Measurements from ENCODE around the gene PACS1. TPM values are rescaled to one million over a fixed set of nuclear protein-coding genes. Genes with fewer than 3 reads are reported as not detected.

The PACS1 gene
- polyA plus RNA-seq, 1 donor, result 30.3 TPM

DNA sequence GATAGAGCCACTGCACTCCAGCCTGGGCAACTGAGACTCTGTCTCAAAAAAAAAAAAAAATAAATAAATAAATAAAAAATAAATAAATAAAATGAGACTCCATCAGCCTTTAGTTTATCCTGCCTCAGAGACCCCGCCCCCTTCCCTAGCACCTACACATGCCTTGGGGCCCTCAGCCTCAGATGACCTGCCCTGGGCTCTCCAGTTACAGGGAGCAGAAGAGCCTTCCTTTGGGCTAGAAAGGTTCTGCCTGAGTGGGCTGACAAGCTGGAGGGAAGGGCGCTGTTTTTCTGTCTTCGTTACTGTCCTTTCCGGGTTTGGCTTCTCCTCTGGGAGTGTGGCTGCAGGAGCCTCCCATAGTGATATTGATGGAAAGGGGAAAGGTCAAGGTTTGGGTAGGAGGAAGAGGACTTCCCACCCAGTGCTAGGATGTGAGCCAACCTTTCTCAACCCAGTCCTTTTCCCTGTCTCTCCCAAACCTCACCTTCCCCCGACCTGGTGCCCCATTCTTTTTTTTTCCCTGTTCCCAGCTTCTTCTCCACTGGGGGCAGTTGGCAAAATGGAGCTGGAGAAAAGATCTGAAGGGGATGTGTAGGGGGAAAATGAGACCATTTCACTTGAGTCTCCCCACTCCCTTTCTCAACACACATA lies 19.4 kb upstream of the PACS1 start:
- H3K4me3 ChIP-seq (ENCODE audit: low read length), result no peak overlapping the region
- H3K9me3 ChIP-seq (ENCODE audit: control insufficient read depth, low read depth, low read length), result no peaks in the 10 kb centered on the region
- H3K27me3 ChIP-seq (ENCODE audit: control insufficient read depth, insufficient read depth, low read length), result peaks cover 18% of the 10 kb centered on the region
- no CpG with 5 or more reads among the region's 5 CpGs for WGBS (ENCODE audit: insufficient coverage, low lambda C conversion rate)
- DNase-seq, result no peak
- peaks cover 18% of the 10 kb centered on the region for H3K36me3 ChIP-seq (ENCODE audit: control insufficient read depth, insufficient read depth, low read length)
- H3K27ac ChIP-seq (ENCODE audit: low read length), result peak overlapping the region; percentile 87
- H3K4me1 ChIP-seq (ENCODE audit: control insufficient read depth, insufficient read depth, low read length), result peaks cover 27% of the 10 kb centered on the region

DNA sequence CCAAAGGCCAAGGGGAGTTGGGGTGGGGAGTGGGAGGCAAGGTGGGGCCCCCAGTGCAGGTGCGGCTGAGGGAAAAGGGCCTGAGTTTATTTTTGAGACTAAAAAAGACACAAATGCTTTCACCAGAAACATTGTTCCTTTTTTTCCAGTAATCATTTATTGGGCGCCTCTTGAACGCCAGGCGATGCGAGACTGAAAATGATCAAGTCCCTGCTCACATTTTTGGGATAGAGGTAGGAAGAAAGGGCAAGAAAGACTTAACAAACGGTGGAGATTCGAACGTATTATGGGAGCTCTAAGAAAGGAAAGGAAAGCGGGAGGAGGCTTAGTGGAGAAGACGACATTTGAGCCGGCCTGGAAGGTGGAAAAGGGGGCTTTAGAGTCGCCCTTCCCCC lies 18.7 kb upstream of the PACS1 start:
- no peaks in the 10 kb centered on the region for H3K9me3 ChIP-seq (ENCODE audit: control insufficient read depth, low read depth, low read length)
- DNase-seq, result no peak
- H3K4me3 ChIP-seq (ENCODE audit: low read length), result peak overlapping the region; percentile 46
- H3K4me1 ChIP-seq (ENCODE audit: control insufficient read depth, insufficient read depth, low read length), result peaks cover 20% of the 10 kb centered on the region
- 40% methylated on average over 1 of the region's 12 CpGs for WGBS (ENCODE audit: insufficient coverage, low lambda C conversion rate)
- H3K27ac ChIP-seq (ENCODE audit: low read length), result peak overlapping the region; percentile 87
- peaks cover 18% of the 10 kb centered on the region for H3K27me3 ChIP-seq (ENCODE audit: control insufficient read depth, insufficient read depth, low read length)
- peaks cover 23% of the 10 kb centered on the region for H3K36me3 ChIP-seq (ENCODE audit: control insufficient read depth, insufficient read depth, low read length)

DNA sequence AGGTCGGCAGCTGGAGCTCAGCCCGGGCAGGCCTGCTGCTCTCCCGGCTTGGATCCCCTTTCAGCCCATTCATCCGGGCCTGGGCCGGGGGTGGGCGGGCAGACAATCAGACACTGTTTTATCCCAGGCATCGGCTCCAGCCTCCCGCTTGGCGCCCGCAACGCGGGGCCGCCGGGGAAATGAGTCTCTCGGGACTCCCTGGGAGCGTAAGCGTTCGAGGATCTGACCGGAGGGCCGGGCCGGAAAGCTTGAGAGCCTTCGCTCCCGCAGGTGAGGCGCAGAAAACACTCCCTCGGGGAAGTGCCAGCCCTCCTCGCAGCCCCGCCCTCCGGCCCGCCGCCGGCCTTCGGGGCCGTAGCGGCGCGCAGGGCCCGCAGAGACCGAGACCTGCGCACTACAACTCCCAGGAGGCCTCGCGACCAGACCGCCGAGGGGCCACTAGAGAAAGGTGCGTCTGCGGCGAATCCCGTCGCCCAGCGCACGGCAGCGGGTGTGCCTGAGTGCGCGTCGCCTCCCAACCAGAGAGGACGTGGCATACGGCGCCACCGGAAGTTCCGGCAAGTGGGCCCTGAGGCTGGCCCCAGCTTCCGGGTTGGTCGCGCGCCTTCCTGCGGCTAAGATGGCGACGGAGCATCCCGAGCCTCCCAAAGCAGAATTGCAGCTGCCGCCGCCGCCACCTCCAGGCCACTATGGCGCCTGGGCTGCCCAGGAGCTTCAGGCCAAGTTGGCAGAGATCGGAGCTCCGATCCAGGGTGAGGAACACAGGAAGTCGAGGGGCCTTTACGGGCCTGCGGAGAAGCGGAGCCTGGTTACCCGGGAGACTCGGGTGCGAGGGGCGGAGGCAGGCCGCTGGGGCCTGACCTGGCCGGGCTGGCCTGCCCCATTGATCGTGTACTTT lies 18.1 kb upstream of the PACS1 start, which contains the start of gene SF3B2:
TSS of gene SF3B2 (plus strand) at position 599 of the 898 bp plus-strand sequence. CDS start at position 620, 21 bp downstream.
- H3K27ac ChIP-seq (ENCODE audit: low read length), result peak within 1 kb of the TSS; percentile 87
- peak; percentile 100 for DNase-seq
- H3K4me3 ChIP-seq (ENCODE audit: low read length), result peak within 1 kb of the TSS; percentile 88
- peaks cover 16% of the 10 kb centered on the region for H3K4me1 ChIP-seq (ENCODE audit: control insufficient read depth, insufficient read depth, low read length)
- no peaks in the 10 kb centered on the region for H3K9me3 ChIP-seq (ENCODE audit: control insufficient read depth, low read depth, low read length)
- WGBS (ENCODE audit: insufficient coverage, low lambda C conversion rate), result no CpG with 5 or more reads among the region's 84 CpGs
- peaks cover 18% of the 10 kb centered on the region for H3K27me3 ChIP-seq (ENCODE audit: control insufficient read depth, insufficient read depth, low read length)
- H3K36me3 ChIP-seq (ENCODE audit: control insufficient read depth, insufficient read depth, low read length), result peaks cover 30% of the 10 kb centered on the region

DNA sequence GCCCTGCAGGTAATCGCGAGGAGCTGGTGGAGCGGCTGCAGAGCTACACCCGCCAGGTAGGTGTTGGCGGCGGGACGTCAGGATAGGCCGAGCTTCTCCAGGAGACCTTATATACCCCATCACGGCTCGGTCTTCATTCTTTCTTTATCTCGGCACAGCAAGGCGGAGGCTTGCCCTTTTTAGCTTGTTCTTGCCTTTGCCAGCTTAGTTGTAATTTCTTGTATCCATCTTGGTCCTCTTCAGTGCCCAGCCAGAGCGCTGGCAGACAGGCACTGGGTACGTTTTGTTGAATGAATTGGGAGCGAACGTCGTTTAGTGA lies 17.4 kb upstream of the PACS1 start:
- Histone ChIP-seq H3K4me1 (ENCODE audit: control insufficient read depth, insufficient read depth, low read length) (peaks cover 16% of the 10 kb centered on the region), H3K27me3 (ENCODE audit: control insufficient read depth, insufficient read depth, low read length) (peaks cover 16% of the 10 kb centered on the region), H3K27ac (ENCODE audit: low read length) (peak overlapping the region; percentile 82), H3K9me3 (ENCODE audit: control insufficient read depth, low read depth, low read length) (no peaks in the 10 kb centered on the region), H3K36me3 (ENCODE audit: control insufficient read depth, insufficient read depth, low read length) (peaks cover 35% of the 10 kb centered on the region), H3K4me3 (ENCODE audit: low read length) (peak overlapping the region; percentile 88)
- no peak for DNase-seq
- WGBS (ENCODE audit: insufficient coverage, low lambda C conversion rate), result no CpG with 5 or more reads among the region's 17 CpGs

DNA sequence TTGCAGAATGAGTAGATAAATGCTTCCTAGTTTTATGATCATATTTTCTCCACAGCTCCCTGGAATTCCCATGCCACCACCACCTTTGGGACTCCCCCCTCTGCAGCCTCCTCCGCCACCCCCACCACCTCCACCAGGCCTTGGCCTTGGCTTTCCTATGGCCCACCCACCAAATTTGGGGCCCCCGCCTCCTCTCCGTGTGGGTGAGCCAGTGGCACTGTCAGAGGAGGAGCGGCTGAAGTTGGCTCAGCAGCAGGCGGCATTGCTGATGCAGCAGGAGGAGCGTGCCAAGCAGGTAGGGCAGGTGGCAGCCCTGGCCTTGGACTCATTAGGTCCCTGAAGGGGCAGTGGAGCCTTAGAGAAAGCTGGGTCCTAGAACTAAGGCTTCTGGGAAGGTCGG lies 15.1 kb upstream of the PACS1 start:
- no peak overlapping the region for H3K4me3 ChIP-seq (ENCODE audit: low read length)
- WGBS (ENCODE audit: insufficient coverage, low lambda C conversion rate), result no CpG with 5 or more reads among the region's 7 CpGs
- H3K27me3 ChIP-seq (ENCODE audit: control insufficient read depth, insufficient read depth, low read length), result no peaks in the 10 kb centered on the region
- H3K27ac ChIP-seq (ENCODE audit: low read length), result no peak overlapping the region
- DNase-seq, result no peak
- H3K36me3 ChIP-seq (ENCODE audit: control insufficient read depth, insufficient read depth, low read length), result peaks cover 57% of the 10 kb centered on the region
- H3K9me3 ChIP-seq (ENCODE audit: control insufficient read depth, low read depth, low read length), result no peaks in the 10 kb centered on the region
- peaks cover 16% of the 10 kb centered on the region for H3K4me1 ChIP-seq (ENCODE audit: control insufficient read depth, insufficient read depth, low read length)

DNA sequence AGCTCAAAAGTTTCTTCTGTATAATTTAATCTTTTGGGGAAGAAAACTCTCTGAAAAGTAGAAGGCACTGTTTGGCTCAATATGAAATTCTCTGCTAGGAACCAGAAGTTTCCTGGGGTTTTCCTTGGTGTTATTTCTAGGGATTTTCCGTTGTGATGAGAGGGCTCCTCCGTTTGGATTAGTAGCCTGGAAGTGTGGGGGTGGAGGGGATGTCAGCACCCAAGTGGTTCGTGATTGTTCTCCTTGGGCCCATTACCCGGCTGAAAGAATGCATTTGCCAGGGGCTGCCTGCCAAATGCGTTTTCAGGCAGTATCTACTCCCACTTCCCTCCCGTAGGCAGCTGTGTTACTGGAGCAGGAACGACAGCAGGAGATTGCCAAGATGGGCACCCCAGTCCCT lies 13.6 kb upstream of the PACS1 start:
- Histone ChIP-seq H3K4me3 (ENCODE audit: low read length) (no peak overlapping the region), H3K27me3 (ENCODE audit: control insufficient read depth, insufficient read depth, low read length) (no peaks in the 10 kb centered on the region), H3K4me1 (ENCODE audit: control insufficient read depth, insufficient read depth, low read length) (peaks cover 7% of the 10 kb centered on the region), H3K9me3 (ENCODE audit: control insufficient read depth, low read depth, low read length) (no peaks in the 10 kb centered on the region), H3K27ac (ENCODE audit: low read length) (no peak overlapping the region), H3K36me3 (ENCODE audit: control insufficient read depth, insufficient read depth, low read length) (peaks cover 72% of the 10 kb centered on the region)
- no CpG with 5 or more reads among the region's 7 CpGs for WGBS (ENCODE audit: insufficient coverage, low lambda C conversion rate)
- DNase-seq, result no peak

DNA sequence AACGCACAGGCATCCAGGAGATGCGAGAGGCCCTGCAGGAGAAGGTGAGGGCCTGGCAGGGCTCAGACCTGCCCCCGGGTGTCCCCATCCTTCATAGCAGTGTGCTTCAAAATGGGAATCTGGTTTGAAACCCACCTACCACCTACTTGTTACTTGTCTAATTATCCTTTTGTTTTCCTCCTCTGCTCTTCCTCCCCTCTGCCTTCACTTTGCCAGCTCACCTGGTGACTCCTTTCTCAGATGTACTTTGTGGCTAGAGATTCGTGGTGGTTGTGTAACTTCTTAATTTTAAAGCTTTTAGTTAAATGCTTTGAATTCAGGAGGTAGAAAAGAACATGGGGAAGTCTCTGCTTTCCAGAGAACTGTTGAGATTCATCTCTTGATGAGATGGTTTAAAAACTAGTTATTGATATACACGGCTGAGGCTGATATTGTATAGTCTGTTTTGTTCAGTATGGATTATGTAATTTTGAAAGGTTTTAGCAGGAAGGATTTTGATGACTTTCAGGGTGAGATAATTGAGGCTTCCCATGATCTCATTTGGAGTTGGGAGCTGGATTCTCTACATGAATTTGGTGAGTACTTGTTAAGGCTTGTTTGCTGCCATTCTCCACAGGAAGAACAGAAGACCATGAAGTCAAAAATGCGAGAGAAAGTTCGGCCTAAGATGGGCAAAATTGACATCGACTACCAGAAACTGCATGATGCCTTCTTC lies 9.9 kb upstream of the PACS1 start:
- no peak for DNase-seq
- Histone ChIP-seq H3K27ac (ENCODE audit: low read length) (no peak overlapping the region), H3K9me3 (ENCODE audit: control insufficient read depth, low read depth, low read length) (no peaks in the 10 kb centered on the region), H3K4me1 (ENCODE audit: control insufficient read depth, insufficient read depth, low read length) (no peaks in the 10 kb centered on the region), H3K4me3 (ENCODE audit: low read length) (no peak overlapping the region), H3K36me3 (ENCODE audit: control insufficient read depth, insufficient read depth, low read length) (peaks cover 89% of the 10 kb centered on the region), H3K27me3 (ENCODE audit: control insufficient read depth, insufficient read depth, low read length) (no peaks in the 10 kb centered on the region)
- WGBS (ENCODE audit: insufficient coverage, low lambda C conversion rate), result no CpG with 5 or more reads among the region's 8 CpGs

DNA sequence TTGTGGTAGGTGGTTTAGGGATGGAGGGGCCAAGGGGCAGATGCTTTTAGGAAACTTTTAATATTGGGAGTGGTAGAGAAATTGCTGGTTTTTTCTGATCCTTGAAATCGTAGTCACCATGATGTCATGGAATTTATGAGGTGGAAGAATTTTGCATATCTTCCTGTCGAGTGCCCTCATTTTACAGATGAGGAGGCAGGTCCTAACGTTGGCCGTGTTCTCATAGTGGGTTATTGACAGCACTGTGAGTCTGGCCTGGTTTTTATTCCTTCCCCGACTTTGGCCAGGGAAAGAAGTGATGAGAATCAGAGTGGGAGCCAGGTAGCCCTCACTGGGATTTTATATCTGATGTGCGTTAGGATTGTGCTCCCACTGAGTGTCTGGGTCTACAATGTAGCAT lies 8.8 kb upstream of the PACS1 start:
- H3K27ac ChIP-seq (ENCODE audit: low read length), result no peak overlapping the region
- no peaks in the 10 kb centered on the region for H3K27me3 ChIP-seq (ENCODE audit: control insufficient read depth, insufficient read depth, low read length)
- H3K36me3 ChIP-seq (ENCODE audit: control insufficient read depth, insufficient read depth, low read length), result peaks cover 87% of the 10 kb centered on the region
- H3K4me3 ChIP-seq (ENCODE audit: low read length), result no peak overlapping the region
- no peak for DNase-seq
- WGBS (ENCODE audit: insufficient coverage, low lambda C conversion rate), result no CpG with 5 or more reads among the region's 6 CpGs
- H3K4me1 ChIP-seq (ENCODE audit: control insufficient read depth, insufficient read depth, low read length), result no peaks in the 10 kb centered on the region
- no peaks in the 10 kb centered on the region for H3K9me3 ChIP-seq (ENCODE audit: control insufficient read depth, low read depth, low read length)

DNA sequence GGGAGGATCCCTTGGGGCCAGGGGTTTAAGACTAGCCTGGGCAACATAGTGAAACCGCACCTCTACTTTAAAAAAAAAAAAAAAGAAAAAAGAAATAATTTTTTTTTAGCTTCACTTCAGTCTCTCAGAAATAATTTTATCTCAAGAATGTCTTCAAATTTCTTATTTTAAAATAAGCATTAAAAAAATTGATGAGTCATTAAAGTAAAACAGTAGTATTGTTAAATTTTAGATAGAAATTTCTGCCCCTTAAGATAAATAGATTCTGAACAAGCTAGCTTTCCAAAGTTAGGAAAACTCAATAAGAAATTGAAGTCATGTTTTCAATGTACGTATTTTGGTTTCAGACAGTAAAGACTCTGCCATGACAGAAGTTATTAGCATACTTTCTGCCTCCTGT lies 7.7 kb upstream of the PACS1 start:
- Histone ChIP-seq H3K9me3 (ENCODE audit: control insufficient read depth, low read depth, low read length) (no peaks in the 10 kb centered on the region), H3K36me3 (ENCODE audit: control insufficient read depth, insufficient read depth, low read length) (peaks cover 87% of the 10 kb centered on the region), H3K27me3 (ENCODE audit: control insufficient read depth, insufficient read depth, low read length) (no peaks in the 10 kb centered on the region), H3K4me3 (ENCODE audit: low read length) (no peak overlapping the region), H3K4me1 (ENCODE audit: control insufficient read depth, insufficient read depth, low read length) (no peaks in the 10 kb centered on the region), H3K27ac (ENCODE audit: low read length) (no peak overlapping the region)
- WGBS (ENCODE audit: insufficient coverage, low lambda C conversion rate), result 100% methylated on average over 2 of the region's 2 CpGs
- no peak for DNase-seq

DNA sequence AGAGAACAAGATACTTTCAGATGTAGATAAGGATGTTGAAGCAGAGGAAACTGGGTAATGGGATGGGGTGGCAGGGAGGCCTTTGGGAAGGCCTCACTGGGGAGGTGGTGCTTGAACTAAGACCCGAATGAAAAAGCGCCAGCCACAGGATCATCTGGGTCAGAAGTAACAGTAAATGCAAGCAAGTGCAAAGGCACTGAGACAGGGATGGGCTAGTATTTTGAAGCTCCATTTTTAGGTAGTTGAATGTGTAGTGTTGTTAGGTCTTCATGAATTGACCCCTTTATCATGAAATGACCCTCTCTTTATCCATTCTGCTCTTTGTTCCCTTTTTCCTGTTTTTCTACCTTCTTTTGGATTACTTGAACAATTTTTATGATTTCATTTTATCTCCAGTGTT lies 6.2 kb upstream of the PACS1 start:
- Histone ChIP-seq H3K4me3 (ENCODE audit: low read length) (no peak overlapping the region), H3K27me3 (ENCODE audit: control insufficient read depth, insufficient read depth, low read length) (no peaks in the 10 kb centered on the region), H3K27ac (ENCODE audit: low read length) (no peak overlapping the region), H3K36me3 (ENCODE audit: control insufficient read depth, insufficient read depth, low read length) (peaks cover 90% of the 10 kb centered on the region), H3K4me1 (ENCODE audit: control insufficient read depth, insufficient read depth, low read length) (no peaks in the 10 kb centered on the region), H3K9me3 (ENCODE audit: control insufficient read depth, low read depth, low read length) (no peaks in the 10 kb centered on the region)
- no CpG with 5 or more reads among the region's 2 CpGs for WGBS (ENCODE audit: insufficient coverage, low lambda C conversion rate)
- DNase-seq, result no peak
